ENCODE data around the gene OR2B2.
"Not testable (repeated sequence)": the region's sequence is repeated elsewhere in the genome, so short reads cannot be mapped to it uniquely, and the experiment has no call there.

The OR2B2 gene

GRCh38 chr6:27908017-27908416 lies 4.2 kb downstream of the OR2B2 start:
- H3K36me3 ChIP-seq (ENCODE audit: insufficient read depth, low read depth, low read length) = no peaks in the 10 kb centered on the region
- no peak overlapping the region for H3K27ac ChIP-seq (ENCODE audit: low read length)
- H3K9me3 ChIP-seq (ENCODE audit: insufficient read depth, low read depth, low read length) = no peaks in the 10 kb centered on the region
- H3K4me3 ChIP-seq (ENCODE audit: low read length) = no peak overlapping the region
- no peak overlapping the region for H3K9ac ChIP-seq (ENCODE audit: low read depth, low read length)
- H3K27me3 ChIP-seq (ENCODE audit: insufficient read depth, low read length) = no peaks in the 10 kb centered on the region
- no peaks in the 10 kb centered on the region for H3K4me1 ChIP-seq (ENCODE audit: insufficient read depth, low read length)

- Histone ChIP-seq H3K9me3 (ENCODE audit: insufficient read depth, low read depth, low read length) (no peaks in the 10 kb centered on the region), H3K9ac (ENCODE audit: low read depth, low read length) (peak overlapping the region; percentile 86), H3K27ac (ENCODE audit: low read length) (no peak overlapping the region), H3K4me1 (ENCODE audit: insufficient read depth, low read length) (no peaks in the 10 kb centered on the region; the same call in 1 of the 2 replicates), H3K36me3 (ENCODE audit: insufficient read depth, low read depth, low read length) (no peaks in the 10 kb centered on the region), H3K27me3 (ENCODE audit: insufficient read depth, low read length) (no peaks in the 10 kb centered on the region), H3K4me3 (ENCODE audit: low read length) (peak overlapping the region; percentile 88)
Measured at GRCh38 chr6:27902335-27903314, 9.6 kb downstream of the OR2B2 start.

- H3K9me3 ChIP-seq (ENCODE audit: insufficient read depth, low read depth, low read length) = no peaks in the 10 kb centered on the region
- H3K27me3 ChIP-seq (ENCODE audit: insufficient read depth, low read length) = no peaks in the 10 kb centered on the region
- H3K9ac ChIP-seq (ENCODE audit: low read depth, low read length) = no peak overlapping the region
- peak overlapping the region; percentile 88; the same call in 1 of the 2 replicates for H3K4me3 ChIP-seq (ENCODE audit: low read length)
- H3K27ac ChIP-seq (ENCODE audit: low read length) = no peak overlapping the region
- H3K36me3 ChIP-seq (ENCODE audit: insufficient read depth, low read depth, low read length) = no peaks in the 10 kb centered on the region
- H3K4me1 ChIP-seq (ENCODE audit: insufficient read depth, low read length) = no peaks in the 10 kb centered on the region; the same call in 1 of the 2 replicates
Measured at GRCh38 chr6:27901801-27902200, 10.4 kb downstream of the OR2B2 start.

- H3K36me3 ChIP-seq (ENCODE audit: insufficient read depth, low read depth, low read length); H3K9ac ChIP-seq (ENCODE audit: low read depth, low read length); H3K27ac ChIP-seq (ENCODE audit: low read length): not testable (repeated sequence)
Measured at GRCh38 chr6:27900197-27900596, 12.0 kb downstream of the OR2B2 start.

GRCh38 chr6:27899543-27899942 lies 12.7 kb downstream of the OR2B2 start:
- H3K4me3 ChIP-seq (ENCODE audit: low read length) = no peak overlapping the region
- no peaks in the 10 kb centered on the region for H3K27me3 ChIP-seq (ENCODE audit: insufficient read depth, low read length)
- H3K36me3 ChIP-seq (ENCODE audit: insufficient read depth, low read depth, low read length) = no peaks in the 10 kb centered on the region
- H3K9ac ChIP-seq (ENCODE audit: low read depth, low read length) = no peak overlapping the region
- no peaks in the 10 kb centered on the region for H3K9me3 ChIP-seq (ENCODE audit: insufficient read depth, low read depth, low read length)
- H3K4me1 ChIP-seq (ENCODE audit: insufficient read depth, low read length) = no peaks in the 10 kb centered on the region; the same call in 1 of the 2 replicates
- no peak overlapping the region for H3K27ac ChIP-seq (ENCODE audit: low read length)

More at GRCh38 chr6:27900197-27900596, 12.0 kb downstream of the OR2B2 start:
- H3K9me3 ChIP-seq (ENCODE audit: insufficient read depth, low read depth, low read length); H3K27me3 ChIP-seq (ENCODE audit: insufficient read depth, low read length); H3K4me3 ChIP-seq (ENCODE audit: low read length); H3K4me1 ChIP-seq (ENCODE audit: insufficient read depth, low read length): not testable (repeated sequence)

GRCh38 chr6:27897580-27898206 lies 14.5 kb downstream of the OR2B2 start:
- Histone ChIP-seq H3K36me3 (ENCODE audit: insufficient read depth, low read depth, low read length) (no peaks in the 10 kb centered on the region), H3K4me1 (ENCODE audit: insufficient read depth, low read length) (no peaks in the 10 kb centered on the region; the same call in 1 of the 2 replicates), H3K4me3 (ENCODE audit: low read length) (no peak overlapping the region), H3K9ac (ENCODE audit: low read depth, low read length) (no peak overlapping the region), H3K27me3 (ENCODE audit: insufficient read depth, low read length) (no peaks in the 10 kb centered on the region), H3K27ac (ENCODE audit: low read length) (no peak overlapping the region), H3K9me3 (ENCODE audit: insufficient read depth, low read depth, low read length) (no peaks in the 10 kb centered on the region)

GRCh38 chr6:27896398-27896796 lies 15.8 kb downstream of the OR2B2 start:
- H3K36me3 ChIP-seq (ENCODE audit: insufficient read depth, low read depth, low read length) = no peaks in the 10 kb centered on the region
- no peak overlapping the region for H3K27ac ChIP-seq (ENCODE audit: low read length)
- H3K9me3 ChIP-seq (ENCODE audit: insufficient read depth, low read depth, low read length) = no peaks in the 10 kb centered on the region
- peak overlapping the region; percentile 88; the same call in 1 of the 2 replicates for H3K4me3 ChIP-seq (ENCODE audit: low read length)
- H3K27me3 ChIP-seq (ENCODE audit: insufficient read depth, low read length) = no peaks in the 10 kb centered on the region
- peak overlapping the region; percentile 99; the same call in 1 of the 2 replicates for H3K9ac ChIP-seq (ENCODE audit: low read depth, low read length)
- H3K4me1 ChIP-seq (ENCODE audit: insufficient read depth, low read length) = no peaks in the 10 kb centered on the region; the same call in 1 of the 2 replicates

GRCh38 chr6:27894839-27895762 lies 17.1 kb downstream of the OR2B2 start:
- H3K9ac ChIP-seq (ENCODE audit: low read depth, low read length) = peak overlapping the region; percentile 99
- H3K4me1 ChIP-seq (ENCODE audit: insufficient read depth, low read length) = no peaks in the 10 kb centered on the region; the same call in 1 of the 2 replicates
- no peaks in the 10 kb centered on the region for H3K36me3 ChIP-seq (ENCODE audit: insufficient read depth, low read depth, low read length)
- H3K9me3 ChIP-seq (ENCODE audit: insufficient read depth, low read depth, low read length) = no peaks in the 10 kb centered on the region
- H3K27ac ChIP-seq (ENCODE audit: low read length) = peak overlapping the region; percentile 92
- H3K27me3 ChIP-seq (ENCODE audit: insufficient read depth, low read length) = no peaks in the 10 kb centered on the region
- peak overlapping the region; percentile 88 for H3K4me3 ChIP-seq (ENCODE audit: low read length)

- H3K4me3 ChIP-seq (ENCODE audit: low read length) = peak overlapping the region; percentile 88
- H3K4me1 ChIP-seq (ENCODE audit: insufficient read depth, low read length) = peaks cover 3% of the 10 kb centered on the region; the same call in 1 of the 2 replicates
- H3K9ac ChIP-seq (ENCODE audit: low read depth, low read length) = peak overlapping the region; percentile 99
- H3K27ac ChIP-seq (ENCODE audit: low read length) = peak overlapping the region; percentile 92
- no peaks in the 10 kb centered on the region for H3K36me3 ChIP-seq (ENCODE audit: insufficient read depth, low read depth, low read length)
- H3K9me3 ChIP-seq (ENCODE audit: insufficient read depth, low read depth, low read length) = no peaks in the 10 kb centered on the region
- no peaks in the 10 kb centered on the region for H3K27me3 ChIP-seq (ENCODE audit: insufficient read depth, low read length)
Measured at GRCh38 chr6:27893836-27894807, 18.1 kb downstream of the OR2B2 start.

GRCh38 chr6:27893059-27893835 lies 18.9 kb downstream of the OR2B2 start:
- peak overlapping the region; percentile 99 for H3K9ac ChIP-seq (ENCODE audit: low read depth, low read length)
- peak overlapping the region; percentile 88 for H3K4me3 ChIP-seq (ENCODE audit: low read length)
- H3K27ac ChIP-seq (ENCODE audit: low read length) = peak overlapping the region; percentile 74
- no peaks in the 10 kb centered on the region for H3K27me3 ChIP-seq (ENCODE audit: insufficient read depth, low read length)
- H3K36me3 ChIP-seq (ENCODE audit: insufficient read depth, low read depth, low read length) = no peaks in the 10 kb centered on the region
- peaks cover 9% of the 10 kb centered on the region for H3K4me1 ChIP-seq (ENCODE audit: insufficient read depth, low read length)
- H3K9me3 ChIP-seq (ENCODE audit: insufficient read depth, low read depth, low read length) = no peaks in the 10 kb centered on the region
